Neural progenitor cell (in vitro differentiated cells): ENCODE results near the gene GVQW3. TPM values are rescaled to one million over a fixed set of nuclear protein-coding genes. Genes with fewer than 3 reads are reported as not detected.

Experiments used
- DNase-seq: peaks from one replicate; pipeline ENCODE4 v3.0.0-alpha.2; 2016; ENCODE audit warnings: low spot score
- H2AFZ ChIP-seq: fragments of 200-600 bp; sonication (generic); replicated peaks from 2 replicates; pipeline ENCODE4 v1.6.1; 2016; ENCODE audit warnings: antibody characterized with exemption
- H3F3A ChIP-seq: fragments of 200-600 bp; sonication (generic); 2 replicates; pipeline ENCODE4 v1.6.1; 2016; ENCODE audit warnings: antibody characterized with exemption, low read depth
- H3K27ac ChIP-seq: fragments of 200-600 bp; sonication (generic); 2 replicates; pipeline ENCODE4 v1.5.1; 2016; ENCODE audit warnings: mild to moderate bottlenecking
- H3K27me3 ChIP-seq: fragments of 200-600 bp; sonication (generic); 2 replicates; pipeline ENCODE4 v1.6.1; 2016; ENCODE audit warnings: mild to moderate bottlenecking, moderate library complexity
- H3K36me3 ChIP-seq: fragments of 200-600 bp; sonication (generic); 2 replicates; pipeline ENCODE4 v1.5.1; 2016
- H3K4me1 ChIP-seq: fragments of 200-600 bp; sonication (generic); 2 replicates; pipeline ENCODE4 v1.6.1; 2016; ENCODE audit warnings: mixed run types
- H3K4me2 ChIP-seq: fragments of 200-600 bp; sonication (generic); 2 replicates; pipeline ENCODE4 v1.6.1; 2016
- H3K4me3 ChIP-seq: fragments of 200-600 bp; sonication (generic); 2 replicates; pipeline ENCODE4 v1.5.1; 2016
- H3K79me2 ChIP-seq: fragments of 200-600 bp; sonication (generic); 2 replicates; pipeline ENCODE4 v1.6.1; 2016; ENCODE audit warnings: low read depth
- H3K9ac ChIP-seq: fragments of 200-600 bp; sonication (generic); 2 replicates; pipeline ENCODE4 v1.6.1; 2016
- H3K9me3 ChIP-seq: fragments of 200-600 bp; sonication (generic); 2 replicates; pipeline ENCODE4 v1.5.1; 2016; ENCODE audit warnings: low read depth
- H4K20me1 ChIP-seq: fragments of 200-600 bp; sonication (generic); 2 replicates; pipeline ENCODE4 v1.6.1; 2016; ENCODE audit warnings: low read depth
- H3K27ac Mint-ChIP-seq: 3 replicates; pipeline ENCODE4 v1.8.0; 2021; ENCODE audit warnings: mixed read lengths
- H3K27me3 Mint-ChIP-seq: 2 replicates; pipeline ENCODE4 v1.8.0; 2022; ENCODE audit warnings: low read depth, mild to moderate bottlenecking, inconsistent platforms, moderate library complexity, mixed read lengths; ENCODE audit not compliant: insufficient read depth
- H3K36me3 Mint-ChIP-seq: 3 replicates; pipeline ENCODE4 v1.8.0; 2021; ENCODE audit warnings: mixed read lengths
- H3K4me1 Mint-ChIP-seq: 3 replicates; pipeline ENCODE4 v1.8.0; 2021; ENCODE audit warnings: mixed read lengths
- H3K4me3 Mint-ChIP-seq: 3 replicates; pipeline ENCODE4 v1.8.0; 2021; ENCODE audit warnings: mild to moderate bottlenecking, moderate library complexity, mixed read lengths
- H3K9me3 Mint-ChIP-seq: 3 replicates; pipeline ENCODE4 v1.8.0; 2020; ENCODE audit warnings: mixed read lengths
- CTCF ChIP-seq: fragments of 200-600 bp; sonication (generic); IDR thresholded peaks from 2 replicates; pipeline ENCODE4 v1.5.1; 2017; ENCODE audit warnings: antibody characterized with exemption, mild to moderate bottlenecking
- EZH2 ChIP-seq: fragments of 200-600 bp; sonication (generic); IDR thresholded peaks from 2 replicates; pipeline ENCODE4 v1.6.1; 2017; ENCODE audit warnings: antibody characterized with exemption, mild to moderate bottlenecking, moderate library complexity
- EZH2phosphoT487 ChIP-seq: fragments of 200-600 bp; sonication (generic); IDR thresholded peaks from 2 replicates; pipeline ENCODE4 v1.6.1; 2017; ENCODE audit warnings: antibody characterized with exemption
- total RNA-seq: library from RNA; depleted of rRNA; stranded (reverse); fragments of >200 nt; gene quantifications from 2 replicates; pipeline ENCODE4 v1.2.3, GENCODE V29; 2015; ENCODE audit warnings: low replicate concordance

GVQW3 gene
- total RNA-seq, 1 donor from 2014 or later: 15.2 TPM

GRCh38 chr11:76443268-76443980 is 62.3 kb downstream of the GVQW3 start:
- H3K36me3 Mint-ChIP-seq: peaks cover 18% of the 10 kb centered on the region
- no peak overlapping the region for H3K27ac ChIP-seq
- H3K4me1 Mint-ChIP-seq: peaks cover 32% of the 10 kb centered on the region
- H3K27me3 ChIP-seq: no peaks in the 10 kb centered on the region
- peaks cover 20% of the 10 kb centered on the region for H3F3A ChIP-seq
- peak overlapping the region; percentile 98 for H3K4me2 ChIP-seq
- H3K4me3 ChIP-seq: peak overlapping the region; percentile 95
- no peak for TF ChIP-seq EZH2
- TF ChIP-seq EZH2phosphoT487: no peak
- TF ChIP-seq CTCF: no peak
- H4K20me1 ChIP-seq: peaks cover 3% of the 10 kb centered on the region
- H3K9me3 Mint-ChIP-seq: no peaks in the 10 kb centered on the region
- peaks cover 67% of the 10 kb centered on the region for H3K79me2 ChIP-seq
- peak overlapping the region; percentile 98 for H3K27ac Mint-ChIP-seq
- no peak for DNase-seq
- H3K36me3 ChIP-seq: peaks cover 14% of the 10 kb centered on the region
- peak overlapping the region; percentile 93 for H3K4me3 Mint-ChIP-seq
- no peaks in the 10 kb centered on the region for H3K27me3 Mint-ChIP-seq
- no peaks in the 10 kb centered on the region for H3K9me3 ChIP-seq
- H2AFZ ChIP-seq: no peak overlapping the region
- H3K9ac ChIP-seq: peak overlapping the region; percentile 97
- H3K4me1 ChIP-seq: peaks cover 29% of the 10 kb centered on the region

GRCh38 chr11:76444065-76444383 is 62.9 kb downstream of the GVQW3 start:
- no peaks in the 10 kb centered on the region for H3K9me3 ChIP-seq
- H3K79me2 ChIP-seq: peaks cover 73% of the 10 kb centered on the region
- H2AFZ ChIP-seq: peak overlapping the region; percentile 70
- peaks cover 21% of the 10 kb centered on the region for H3K36me3 Mint-ChIP-seq
- TF ChIP-seq CTCF (no peak), EZH2phosphoT487 (no peak), EZH2 (no peak)
- peaks cover 20% of the 10 kb centered on the region for H3F3A ChIP-seq
- peak overlapping the region; percentile 97 for H3K9ac ChIP-seq
- peak overlapping the region; percentile 93 for H3K4me3 Mint-ChIP-seq
- H4K20me1 ChIP-seq: peaks cover 3% of the 10 kb centered on the region
- peaks cover 35% of the 10 kb centered on the region for H3K4me1 Mint-ChIP-seq
- H3K4me1 ChIP-seq: peaks cover 35% of the 10 kb centered on the region
- peaks cover 14% of the 10 kb centered on the region for H3K36me3 ChIP-seq
- DNase-seq: no peak
- H3K27me3 ChIP-seq: no peaks in the 10 kb centered on the region
- H3K4me2 ChIP-seq: peak overlapping the region; percentile 98
- peak overlapping the region; percentile 91 for H3K27ac ChIP-seq
- peak overlapping the region; percentile 98 for H3K27ac Mint-ChIP-seq
- peak overlapping the region; percentile 95 for H3K4me3 ChIP-seq
- H3K9me3 Mint-ChIP-seq: no peaks in the 10 kb centered on the region
- no peaks in the 10 kb centered on the region for H3K27me3 Mint-ChIP-seq

GRCh38 chr11:76444384-76445120 is 63.4 kb downstream of the GVQW3 start, which contains the start of gene EMSY:
Gene EMSY, plus strand, starts transcription at chr11:76445018. Its CDS starts 1,921 bp downstream, at chr11:76446939.
- Histone ChIP-seq H3K27ac (peak within 1 kb of the TSS; percentile 91), H3F3A (peaks cover 20% of the 10 kb centered on the region), H3K4me3 (peak within 1 kb of the TSS; percentile 95), H3K4me2 (peak within 1 kb of the TSS; percentile 98), H4K20me1 (peaks cover 3% of the 10 kb centered on the region), H3K4me1 (peaks cover 40% of the 10 kb centered on the region), H3K27me3 (no peaks in the 10 kb centered on the region), H3K79me2 (peaks cover 78% of the 10 kb centered on the region), H3K9ac (peak within 1 kb of the TSS; percentile 97), H2AFZ (peak within 1 kb of the TSS; percentile 70), H3K36me3 (peaks cover 14% of the 10 kb centered on the region), H3K9me3 (no peaks in the 10 kb centered on the region)
- H3K4me3 Mint-ChIP-seq: peak within 1 kb of the TSS; percentile 93
- H3K4me1 Mint-ChIP-seq: peaks cover 37% of the 10 kb centered on the region
- H3K9me3 Mint-ChIP-seq: no peaks in the 10 kb centered on the region
- H3K27me3 Mint-ChIP-seq: no peaks in the 10 kb centered on the region
- H3K36me3 Mint-ChIP-seq: peaks cover 20% of the 10 kb centered on the region
- H3K27ac Mint-ChIP-seq: peak within 1 kb of the TSS; percentile 98
- no peak for TF ChIP-seq EZH2
- TF ChIP-seq CTCF: no peak
- no peak for TF ChIP-seq EZH2phosphoT487
- DNase-seq: peak; percentile 99
